ENCODE measurements around the gene CLSTN2.

CLSTN2 gene

DNA sequence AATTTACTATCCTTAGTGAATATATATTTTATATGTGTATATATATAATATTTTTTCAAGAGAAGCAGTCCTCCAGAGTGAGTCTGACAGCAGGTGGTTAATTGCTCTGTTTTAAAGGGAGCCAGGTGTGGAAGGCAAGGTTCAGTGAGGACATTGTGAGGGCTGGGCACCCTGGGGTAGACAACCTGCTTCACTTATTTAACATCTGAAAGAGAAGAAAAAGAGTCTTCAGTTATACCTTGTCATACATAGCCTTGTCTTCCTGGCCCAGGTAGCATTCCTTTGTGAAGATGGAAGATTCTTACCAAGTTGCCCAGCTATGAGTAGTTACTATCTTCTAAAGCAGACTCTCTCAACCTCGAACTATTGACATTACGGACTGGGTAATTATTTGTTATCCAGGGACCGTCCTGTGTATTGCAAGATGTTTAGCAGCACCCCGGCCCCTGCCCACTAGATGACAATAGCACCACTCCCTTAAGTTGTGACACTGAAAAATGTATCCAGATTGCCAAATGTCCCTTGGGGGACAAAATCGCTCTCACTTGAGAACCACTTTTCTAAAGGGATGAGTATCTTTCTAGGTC lies 406.9 kb downstream of the CLSTN2 start:
- H3K4me3 ChIP-seq (ENCODE audit: low read depth, low read length), result no peak overlapping the region
- DNase-seq (ENCODE audit: low read depth, low spot score), result no peak
- in situ Hi-C loops (cut with HindIII; ENCODE audit: low sequenced_read_pairs), result no loop called here
- TF ChIP-seq, protein P1, sequence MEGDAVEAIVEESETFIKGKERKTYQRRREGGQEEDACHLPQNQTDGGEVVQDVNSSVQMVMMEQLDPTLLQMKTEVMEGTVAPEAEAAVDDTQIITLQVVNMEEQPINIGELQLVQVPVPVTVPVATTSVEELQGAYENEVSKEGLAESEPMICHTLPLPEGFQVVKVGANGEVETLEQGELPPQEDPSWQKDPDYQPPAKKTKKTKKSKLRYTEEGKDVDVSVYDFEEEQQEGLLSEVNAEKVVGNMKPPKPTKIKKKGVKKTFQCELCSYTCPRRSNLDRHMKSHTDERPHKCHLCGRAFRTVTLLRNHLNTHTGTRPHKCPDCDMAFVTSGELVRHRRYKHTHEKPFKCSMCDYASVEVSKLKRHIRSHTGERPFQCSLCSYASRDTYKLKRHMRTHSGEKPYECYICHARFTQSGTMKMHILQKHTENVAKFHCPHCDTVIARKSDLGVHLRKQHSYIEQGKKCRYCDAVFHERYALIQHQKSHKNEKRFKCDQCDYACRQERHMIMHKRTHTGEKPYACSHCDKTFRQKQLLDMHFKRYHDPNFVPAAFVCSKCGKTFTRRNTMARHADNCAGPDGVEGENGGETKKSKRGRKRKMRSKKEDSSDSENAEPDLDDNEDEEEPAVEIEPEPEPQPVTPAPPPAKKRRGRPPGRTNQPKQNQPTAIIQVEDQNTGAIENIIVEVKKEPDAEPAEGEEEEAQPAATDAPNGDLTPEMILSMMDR (IDR thresholded peaks at IDR 0.05; ENCODE audit: low read depth, low read length), result no peak

DNA sequence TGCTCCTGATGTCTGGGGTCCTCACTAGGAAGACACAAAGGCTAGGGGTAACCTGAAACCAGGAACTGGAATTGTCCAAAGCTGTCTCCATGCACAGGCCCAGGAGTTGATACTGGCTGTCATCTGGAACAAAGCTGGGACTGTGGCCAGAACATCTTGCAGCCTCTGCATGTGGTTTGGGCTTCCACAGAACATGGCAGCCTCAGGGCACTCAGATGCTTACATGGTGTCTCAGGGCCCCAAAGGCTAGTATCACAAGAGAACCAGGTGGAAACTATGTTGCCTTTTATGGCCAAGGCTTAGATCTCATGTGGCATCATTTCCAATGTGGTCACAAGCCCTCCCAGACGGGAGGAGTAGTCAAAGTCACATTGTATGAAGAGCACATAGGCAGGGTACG lies 407.7 kb downstream of the CLSTN2 start:
- H3K4me3 ChIP-seq (ENCODE audit: low read depth, low read length), result no peak overlapping the region
- TF ChIP-seq, protein P1 (IDR thresholded peaks at IDR 0.05; ENCODE audit: low read depth, low read length), result no peak
- no peak for DNase-seq (ENCODE audit: low read depth, low spot score)
- in situ Hi-C loops (cut with HindIII; ENCODE audit: low sequenced_read_pairs), result no loop called here

DNA sequence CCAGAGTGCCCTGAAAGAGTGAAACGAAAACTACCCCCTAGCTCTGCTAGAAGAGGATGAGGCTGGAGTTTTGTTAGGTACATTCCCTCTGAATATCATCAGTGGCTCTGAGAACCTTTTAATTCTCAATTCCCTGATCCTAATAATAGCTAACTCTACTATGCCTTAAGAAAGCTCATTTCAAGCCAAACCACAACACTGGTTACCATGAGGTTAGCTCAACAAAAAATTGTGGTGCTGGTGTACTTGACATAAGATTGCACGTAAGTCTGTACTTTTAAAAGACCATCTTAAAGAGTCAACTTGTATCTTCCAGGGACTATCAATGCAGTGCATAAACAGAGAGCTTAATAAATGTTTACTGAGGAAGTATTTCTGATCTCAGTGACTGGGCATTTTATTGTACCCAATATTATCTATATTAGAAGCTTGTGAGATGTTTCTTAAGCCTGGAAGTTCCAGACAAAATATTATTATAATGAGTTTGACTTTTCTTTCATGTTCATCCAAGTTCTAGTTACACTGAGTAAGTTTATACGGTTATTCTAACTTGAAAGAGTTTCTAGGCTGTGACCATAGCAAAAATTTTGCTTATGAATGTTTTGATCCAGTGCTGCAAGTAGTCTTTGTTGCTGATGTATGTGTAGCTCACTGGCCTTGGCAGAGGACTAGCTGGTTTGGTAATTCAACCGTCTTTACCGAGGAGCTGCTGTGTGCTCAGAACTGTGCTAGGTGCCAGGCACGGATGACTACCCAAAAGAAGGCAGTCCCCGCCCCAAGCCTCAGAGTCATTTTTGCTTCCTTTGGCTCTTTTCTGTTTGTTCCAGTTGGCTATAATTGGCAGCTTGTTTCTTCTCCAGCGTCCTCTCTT lies 408.5 kb downstream of the CLSTN2 start:
- TF ChIP-seq, protein P1 (IDR thresholded peaks at IDR 0.05; ENCODE audit: low read depth, low read length), result no peak
- DNase-seq (ENCODE audit: low read depth, low spot score), result no peak
- no peak overlapping the region for H3K4me3 ChIP-seq (ENCODE audit: low read depth, low read length)
- in situ Hi-C loops (cut with HindIII; ENCODE audit: low sequenced_read_pairs), result no loop called here

DNA sequence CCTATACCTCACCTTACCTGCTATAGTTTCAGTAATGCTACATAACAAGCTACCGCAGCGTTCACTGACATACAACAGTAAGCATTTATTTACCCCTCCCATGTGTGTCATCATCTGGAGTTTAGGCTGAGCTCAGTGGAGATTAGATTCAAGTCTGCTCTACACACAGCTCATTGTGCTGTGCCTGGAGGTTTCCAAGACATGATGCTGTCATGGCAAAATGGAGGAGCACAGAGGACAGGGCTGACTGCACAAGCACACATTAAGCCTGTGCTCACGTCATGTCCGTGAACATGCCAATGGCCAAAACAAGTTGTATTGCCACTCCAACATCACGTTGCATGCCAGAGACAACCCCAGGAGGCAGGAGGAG lies 409.1 kb downstream of the CLSTN2 start:
- in situ Hi-C loops (cut with HindIII; ENCODE audit: low sequenced_read_pairs), result no loop called here
- no peak for DNase-seq (ENCODE audit: low read depth, low spot score)
- TF ChIP-seq, protein P1 (IDR thresholded peaks at IDR 0.05; ENCODE audit: low read depth, low read length), result no peak
- no peak overlapping the region for H3K4me3 ChIP-seq (ENCODE audit: low read depth, low read length)

DNA sequence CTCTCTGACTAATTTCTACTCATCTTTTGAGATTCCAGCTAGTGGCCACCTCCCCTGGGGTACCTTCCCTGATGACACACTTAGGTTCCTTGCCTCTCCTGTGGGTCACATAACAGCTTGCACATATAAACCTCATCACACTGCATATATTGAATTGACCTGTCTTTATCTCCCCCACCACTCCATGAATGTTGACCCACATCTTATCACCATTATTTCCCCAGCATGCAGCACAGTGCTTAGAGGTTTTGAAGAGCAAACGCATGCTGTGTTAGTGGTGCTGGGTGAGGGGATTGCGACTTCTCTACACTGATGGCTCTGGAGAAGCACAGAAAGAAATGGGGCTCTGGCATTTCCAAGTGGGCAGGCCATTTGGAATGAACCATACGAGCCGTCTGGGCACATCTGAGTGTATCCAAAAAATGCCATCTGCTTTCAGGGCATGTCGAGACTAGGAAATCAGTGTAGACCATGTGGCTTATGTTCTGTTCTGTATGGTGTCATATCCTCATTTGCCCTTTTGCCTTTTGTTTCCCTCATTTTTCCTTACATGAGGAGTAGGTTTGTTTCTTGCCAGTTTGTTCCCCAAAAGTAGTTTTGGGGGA lies 409.7 kb downstream of the CLSTN2 start:
- no peak for DNase-seq (ENCODE audit: low read depth, low spot score)
- TF ChIP-seq, protein P1 (IDR thresholded peaks at IDR 0.05; ENCODE audit: low read depth, low read length), result no peak
- no peak overlapping the region for H3K4me3 ChIP-seq (ENCODE audit: low read depth, low read length)
- in situ Hi-C loops (cut with HindIII; ENCODE audit: low sequenced_read_pairs), result no loop called here

DNA sequence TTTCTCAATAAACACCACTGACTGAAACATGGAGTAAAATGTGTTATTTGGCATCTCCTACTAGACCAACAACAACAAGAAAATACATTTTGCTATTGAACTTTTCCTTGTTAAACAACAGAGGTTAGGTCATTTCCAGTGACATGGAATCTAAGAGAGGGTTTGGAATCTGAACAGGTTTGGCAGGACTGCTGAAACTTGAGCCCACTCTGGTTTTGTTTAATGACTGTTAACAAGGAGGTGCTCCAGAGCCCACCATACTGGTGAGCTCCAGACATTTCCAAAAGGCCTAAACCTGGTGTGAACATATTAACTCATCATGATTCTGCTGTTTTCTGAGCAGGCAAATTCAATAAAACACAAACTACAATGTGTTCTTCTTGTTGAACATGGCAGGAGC lies 412.2 kb downstream of the CLSTN2 start:
- no peak for DNase-seq (ENCODE audit: low read depth, low spot score)
- no peak overlapping the region for H3K4me3 ChIP-seq (ENCODE audit: low read depth, low read length)
- TF ChIP-seq, protein P1 (IDR thresholded peaks at IDR 0.05; ENCODE audit: low read depth, low read length), result no peak
- in situ Hi-C loops (cut with HindIII; ENCODE audit: low sequenced_read_pairs), result no loop called here

All from astrocyte of the spinal cord (primary cell).